Measurements from ENCODE around the gene CHURC1.

Gene CHURC1

GRCh38 chr14:64965356-64966000, 51.2 kb downstream of the CHURC1 start:
- Histone ChIP-seq H3K9ac (ENCODE audit: low read length) (no peak overlapping the region), H3K27ac (ENCODE audit: low read depth, low read length) (no peak overlapping the region), H3K4me1 (ENCODE audit: insufficient read depth, low read length) (no peaks in the 10 kb centered on the region), H3K4me3 (ENCODE audit: low read depth in 1 of 2, low read length in 2 of 2) (no peak overlapping the region), H3K9me3 (ENCODE audit: low read length) (no peaks in the 10 kb centered on the region), H3K27me3 (ENCODE audit: control insufficient read depth in 1 of 2, insufficient read depth in 2 of 2, low read length in 2 of 2) (no peaks in the 10 kb centered on the region), H3K36me3 (ENCODE audit: insufficient read depth, low read length) (no peaks in the 10 kb centered on the region)

- Histone ChIP-seq H3K4me1 (ENCODE audit: insufficient read depth, low read length) (peaks cover 7% of the 10 kb centered on the region), H3K27ac (ENCODE audit: low read depth, low read length) (no peak overlapping the region), H3K9ac (ENCODE audit: low read length) (no peak overlapping the region), H3K4me3 (ENCODE audit: low read depth in 1 of 2, low read length in 2 of 2) (no peak overlapping the region), H3K27me3 (ENCODE audit: control insufficient read depth in 1 of 2, insufficient read depth in 2 of 2, low read length in 2 of 2) (peaks cover 0 to 12% of the 10 kb centered on the region in 2 donors), H3K9me3 (ENCODE audit: low read length) (no peaks in the 10 kb centered on the region), H3K36me3 (ENCODE audit: insufficient read depth, low read length) (no peaks in the 10 kb centered on the region)
Observed at GRCh38 chr14:64966976-64967375, 52.7 kb downstream of the CHURC1 start.

- Histone ChIP-seq H3K27me3 (ENCODE audit: control insufficient read depth in 1 of 2, insufficient read depth in 2 of 2, low read length in 2 of 2) (peaks cover 0 to 12% of the 10 kb centered on the region in 2 donors), H3K27ac (ENCODE audit: low read depth, low read length) (no peak overlapping the region), H3K9me3 (ENCODE audit: low read length) (no peaks in the 10 kb centered on the region), H3K9ac (ENCODE audit: low read length) (no peak overlapping the region), H3K36me3 (ENCODE audit: insufficient read depth, low read length) (no peaks in the 10 kb centered on the region), H3K4me3 (ENCODE audit: low read depth in 1 of 2, low read length in 2 of 2) (no peak overlapping the region), H3K4me1 (ENCODE audit: insufficient read depth, low read length) (peaks cover 12% of the 10 kb centered on the region)
Observed at GRCh38 chr14:64968167-64968566, 53.9 kb downstream of the CHURC1 start.

- Histone ChIP-seq H3K9ac (ENCODE audit: low read length) (no peak overlapping the region), H3K27ac (ENCODE audit: low read depth, low read length) (no peak overlapping the region), H3K27me3 (ENCODE audit: control insufficient read depth in 1 of 2, insufficient read depth in 2 of 2, low read length in 2 of 2) (peaks cover 0 to 12% of the 10 kb centered on the region in 2 donors), H3K9me3 (ENCODE audit: low read length) (no peaks in the 10 kb centered on the region), H3K4me3 (ENCODE audit: low read depth in 1 of 2, low read length in 2 of 2) (no peak overlapping the region), H3K36me3 (ENCODE audit: insufficient read depth, low read length) (no peaks in the 10 kb centered on the region), H3K4me1 (ENCODE audit: insufficient read depth, low read length) (peaks cover 12% of the 10 kb centered on the region)
Observed at GRCh38 chr14:64968651-64969050, 54.4 kb downstream of the CHURC1 start.

- Histone ChIP-seq H3K4me3 (ENCODE audit: low read depth in 1 of 2, low read length in 2 of 2) (no peak overlapping the region), H3K36me3 (ENCODE audit: insufficient read depth, low read length) (no peaks in the 10 kb centered on the region), H3K9me3 (ENCODE audit: low read length) (no peaks in the 10 kb centered on the region), H3K4me1 (ENCODE audit: insufficient read depth, low read length) (peaks cover 12% of the 10 kb centered on the region), H3K9ac (ENCODE audit: low read length) (no peak overlapping the region), H3K27me3 (ENCODE audit: control insufficient read depth in 1 of 2, insufficient read depth in 2 of 2, low read length in 2 of 2) (peaks cover 0 to 12% of the 10 kb centered on the region in 2 donors), H3K27ac (ENCODE audit: low read depth, low read length) (no peak overlapping the region)
Observed at GRCh38 chr14:64970041-64970440, 55.8 kb downstream of the CHURC1 start.

GRCh38 chr14:64970776-64971477, 56.7 kb downstream of the CHURC1 start:
- H3K4me3 ChIP-seq (ENCODE audit: low read depth in 1 of 2, low read length in 2 of 2): peak overlapping the region; percentile 57 to 63
- peaks cover 0 to 12% of the 10 kb centered on the region in 2 donors for H3K27me3 ChIP-seq (ENCODE audit: control insufficient read depth in 1 of 2, insufficient read depth in 2 of 2, low read length in 2 of 2)
- peak overlapping the region; percentile 21 for H3K9ac ChIP-seq (ENCODE audit: low read length)
- no peaks in the 10 kb centered on the region for H3K9me3 ChIP-seq (ENCODE audit: low read length)
- peaks cover 12% of the 10 kb centered on the region for H3K4me1 ChIP-seq (ENCODE audit: insufficient read depth, low read length)
- peak overlapping the region; percentile 23 for H3K27ac ChIP-seq (ENCODE audit: low read depth, low read length)
- no peaks in the 10 kb centered on the region for H3K36me3 ChIP-seq (ENCODE audit: insufficient read depth, low read length)

- Histone ChIP-seq H3K9me3 (ENCODE audit: low read length) (no peaks in the 10 kb centered on the region), H3K36me3 (ENCODE audit: insufficient read depth, low read length) (no peaks in the 10 kb centered on the region), H3K9ac (ENCODE audit: low read length) (peak overlapping the region; percentile 21), H3K27ac (ENCODE audit: low read depth, low read length) (peak overlapping the region; percentile 23), H3K4me3 (ENCODE audit: low read depth in 1 of 2, low read length in 2 of 2) (peak overlapping the region; percentile 57 to 63), H3K4me1 (ENCODE audit: insufficient read depth, low read length) (peaks cover 12% of the 10 kb centered on the region), H3K27me3 (ENCODE audit: control insufficient read depth in 1 of 2, insufficient read depth in 2 of 2, low read length in 2 of 2) (peaks cover 0 to 12% of the 10 kb centered on the region in 2 donors)
Observed at GRCh38 chr14:64971491-64971942, 57.3 kb downstream of the CHURC1 start.

- Histone ChIP-seq H3K9me3 (ENCODE audit: low read length) (no peaks in the 10 kb centered on the region), H3K4me3 (ENCODE audit: low read depth in 1 of 2, low read length in 2 of 2) (peak within 1 kb of the TSS; percentile 70 to 71), H3K27ac (ENCODE audit: low read depth, low read length) (peak within 1 kb of the TSS; percentile 23), H3K27me3 (ENCODE audit: control insufficient read depth in 1 of 2, insufficient read depth in 2 of 2, low read length in 2 of 2) (peaks cover 0 to 12% of the 10 kb centered on the region in 2 donors), H3K9ac (ENCODE audit: low read length) (peak within 1 kb of the TSS; percentile 21), H3K4me1 (ENCODE audit: insufficient read depth, low read length) (peaks cover 12% of the 10 kb centered on the region), H3K36me3 (ENCODE audit: insufficient read depth, low read length) (no peaks in the 10 kb centered on the region)
Observed at GRCh38 chr14:64971943-64972791, 57.9 kb downstream of the CHURC1 start, which contains the start of gene RAB15. Gene RAB15, minus strand, starts transcription at chr14:64972336. Its CDS starts 260 bp downstream, at chr14:64972076.

- peaks cover 0 to 12% of the 10 kb centered on the region in 2 donors for H3K27me3 ChIP-seq (ENCODE audit: control insufficient read depth in 1 of 2, insufficient read depth in 2 of 2, low read length in 2 of 2)
- H3K9ac ChIP-seq (ENCODE audit: low read length): no peak overlapping the region
- peaks cover 12% of the 10 kb centered on the region for H3K4me1 ChIP-seq (ENCODE audit: insufficient read depth, low read length)
- no peaks in the 10 kb centered on the region for H3K36me3 ChIP-seq (ENCODE audit: insufficient read depth, low read length)
- no peak overlapping the region for H3K27ac ChIP-seq (ENCODE audit: low read depth, low read length)
- peak overlapping the region in 1 of 2 donors; percentile 70 for H3K4me3 ChIP-seq (ENCODE audit: low read depth in 1 of 2, low read length in 2 of 2)
- H3K9me3 ChIP-seq (ENCODE audit: low read length): no peaks in the 10 kb centered on the region
Observed at GRCh38 chr14:64973026-64973442, 58.8 kb downstream of the CHURC1 start.

- H3K27ac ChIP-seq (ENCODE audit: low read depth, low read length): no peak overlapping the region
- no peak overlapping the region for H3K9ac ChIP-seq (ENCODE audit: low read length)
- H3K27me3 ChIP-seq (ENCODE audit: control insufficient read depth in 1 of 2, insufficient read depth in 2 of 2, low read length in 2 of 2): peaks cover 0 to 12% of the 10 kb centered on the region in 2 donors
- peaks cover 12% of the 10 kb centered on the region for H3K4me1 ChIP-seq (ENCODE audit: insufficient read depth, low read length)
- no peaks in the 10 kb centered on the region for H3K36me3 ChIP-seq (ENCODE audit: insufficient read depth, low read length)
- no peaks in the 10 kb centered on the region for H3K9me3 ChIP-seq (ENCODE audit: low read length)
- no peak overlapping the region for H3K4me3 ChIP-seq (ENCODE audit: low read depth in 1 of 2, low read length in 2 of 2)
Observed at GRCh38 chr14:64973826-64974225, 59.6 kb downstream of the CHURC1 start.

- Histone ChIP-seq H3K4me3 (ENCODE audit: low read depth in 1 of 2, low read length in 2 of 2) (no peak overlapping the region), H3K27ac (ENCODE audit: low read depth, low read length) (no peak overlapping the region), H3K9ac (ENCODE audit: low read length) (no peak overlapping the region), H3K36me3 (ENCODE audit: insufficient read depth, low read length) (no peaks in the 10 kb centered on the region), H3K9me3 (ENCODE audit: low read length) (no peaks in the 10 kb centered on the region), H3K27me3 (ENCODE audit: control insufficient read depth in 1 of 2, insufficient read depth in 2 of 2, low read length in 2 of 2) (peaks cover 0 to 12% of the 10 kb centered on the region in 2 donors), H3K4me1 (ENCODE audit: insufficient read depth, low read length) (peaks cover 12% of the 10 kb centered on the region)
Observed at GRCh38 chr14:64974563-64974962, 60.3 kb downstream of the CHURC1 start.

All from muscle layer of colon (tissue), 2 donors.